Measurements from ENCODE around the gene ATF5. TPM values are rescaled to one million over a fixed set of nuclear protein-coding genes. Genes with fewer than 3 reads are reported as not detected.

The ATF5 gene
- total and polyA plus RNA-seq, 10 of the 15 experiments (the other 5 are each of a cell fraction or from before 2014, with no cell fraction given), result 9.1 to 133 (median 24.0) TPM

- CTCF ChIA-PET, result interaction anchor here (0.7 to 5.0 kb wide), 16 partner anchors 10 to 345 kb away, joined by 3 to 23 read pairs (median 4); no protein-coding TSS in a partner anchor
- Histone ChIP-seq H3K4me2 (ENCODE audit: control insufficient read depth, insufficient read depth) (peak overlapping the region; percentile 82), H3K27ac (ENCODE audit: control insufficient read depth, insufficient read depth) (no peak overlapping the region), H3K27me3 (replicated peaks in 1 of 2; ENCODE audit: control insufficient read depth in 2 of 2, insufficient read depth in 2 of 2, low read length in 1 of 2) (no peaks in the 10 kb centered on the region), H4K20me1 (ENCODE audit: control insufficient read depth, insufficient read depth) (no peaks in the 10 kb centered on the region), H2AFZ (ENCODE audit: control insufficient read depth, low read depth, low read length) (no peak overlapping the region; the same call in 1 of the 2 replicates), H3K36me3 (ENCODE audit: control insufficient read depth in 2 of 2, insufficient read depth in 2 of 2, low read length in 1 of 2) (peaks cover 3 to 4% of the 10 kb centered on the region in 2 experiments; a peak in 3 of 4 replicates), H3K79me2 (ENCODE audit: control insufficient read depth, insufficient read depth, low read length) (no peaks in the 10 kb centered on the region), H3K9me3 (replicated peaks; ENCODE audit: control insufficient read depth, insufficient read depth, low read length) (no peaks in the 10 kb centered on the region), H3K4me3 (peak overlapping the region; percentile 33; the same call in 1 of the 2 replicates), H3K4me1 (ENCODE audit: control insufficient read depth, insufficient read depth, low read length) (no peaks in the 10 kb centered on the region), H3K9ac (ENCODE audit: control insufficient read depth, insufficient read depth, low read length) (no peak overlapping the region)
- 27% methylated on average over 35 of the region's 35 CpGs for WGBS (ENCODE audit: insufficient coverage, insufficient replicate concordance, low lambda C conversion rate, missing lambda C conversion rate)
- in situ Hi-C loops (cut with MboI), result loop anchor here (5.0 to 10.0 kb wide), 2 partner anchors 44 to 197 kb away; no protein-coding TSS in a partner anchor
- intact Hi-C loops (cut with micrococcal nuclease; ENCODE audit: unreplicated experiment), result loop anchor here (1.0 kb wide), 1 partner anchor 45 kb away; no protein-coding TSS in a partner anchor
- FAIRE-seq, result peak; percentile 95
- SMC1A ChIA-PET (ENCODE audit: uncharacterized antibody, unreplicated experiment), result interaction anchor here (1.0 to 2.2 kb wide), 5 partner anchors 9 to 48 kb away, joined by 3 to 5 read pairs (median 3); partner anchors contain the start of genes ATF5 and NUP62
- RAD21 ChIA-PET (ENCODE audit: unreplicated experiment), result interaction anchor here (1.0 kb wide), 1 partner anchor 41 kb away, joined by 4 read pairs; no protein-coding TSS in a partner anchor
- DNase-seq (ENCODE audit: low read depth, low spot score), result no peak
- no TSS peak for BruUV-seq (replicated peaks)
- POLR2A ChIA-PET, result no interaction called here
- peak; percentile 79 for ATAC-seq
- TF ChIP-seq CHD4 (IDR thresholded peaks at IDR 0.05), result no peak
- TF ChIP-seq MLLT1 (IDR thresholded peaks at IDR 0.05), result no peak
- TF ChIP-seq ASH2L (IDR thresholded peaks at IDR 0.05; ENCODE audit: borderline replicate concordance, low read depth), result no peak
- TF ChIP-seq EZH2 (IDR thresholded peaks at IDR 0.05; ENCODE audit: borderline replicate concordance, control insufficient read depth, low read depth, low read length), result no peak
- 0 out of 2 replicates have a peak, but pooled peaks have one; percentile 19 for TF ChIP-seq NR2F1 (conservative IDR thresholded peaks at IDR 0.05)
- TF ChIP-seq YBX1 (IDR thresholded peaks at IDR 0.05), result no peak
- TF ChIP-seq MYC (IDR thresholded peaks at IDR 0.05; ENCODE audit: insufficient read depth, insufficient read length, insufficient replicate concordance, low read length, severe bottlenecking), result no peak
- TF ChIP-seq CEBPZ (IDR thresholded peaks at IDR 0.05; ENCODE audit: low read depth, low read length), result no peak
- no peak for TF ChIP-seq NKRF (conservative IDR thresholded peaks at IDR 0.05)
- TF ChIP-seq POLR2AphosphoS2 (IDR thresholded peaks at IDR 0.05; ENCODE audit: low read depth, low read length), result no peak
- no peak for TF ChIP-seq BHLHE40 (IDR thresholded peaks at IDR 0.05; ENCODE audit: borderline replicate concordance in 1 of 2, low read depth in 2 of 2, low read length in 1 of 2)
- TF ChIP-seq SMC3 (IDR thresholded peaks at IDR 0.05; ENCODE audit: borderline replicate concordance, low read length), result peak; percentile 99
- no peak for TF ChIP-seq POLR2A (IDR thresholded peaks at IDR 0.05; ENCODE audit: low read depth, low read length)
- 0 out of 2 replicates have a peak, but pooled peaks have one; percentile 43 for TF ChIP-seq LARP7 (IDR thresholded peaks at IDR 0.05)
- no peak for TF ChIP-seq CHD2 (IDR thresholded peaks at IDR 0.05; ENCODE audit: borderline replicate concordance, low read depth, low read length)
These were observed 8.9 kb downstream of the ATF5 start for GRCh38 chr19:49937750-49938381.
